HepG2 (cell line): ENCODE data around the gene RBM12. TPM values are rescaled to one million over a fixed set of nuclear protein-coding genes. Genes with fewer than 3 reads are reported as not detected.

Source experiments
- ARNTL ChIP-seq: sonication (generic); formaldehyde crosslinking; IDR thresholded peaks from 2 replicates; pipeline ENCODE4 v1.4.0; 2020; ENCODE audit warnings: mild to moderate bottlenecking, missing genetic modification reagents
- ATM ChIP-seq: fragments of 450-650 bp; IDR thresholded peaks from 2 replicates; pipeline ENCODE4 v1.7.1; 2017; ENCODE audit warnings: mild to moderate bottlenecking, borderline replicate concordance
- EP300 ChIP-seq, 3 experiments: sonication (generic) in 1 of 3; formaldehyde crosslinking in 1 of 3; IDR thresholded peaks; 2 replicates each; pipeline versions ENCODE4 v1.5.1 to v1.6.1; 2011 to 2020; ENCODE audit warnings: low read depth in 2 of 3, low read length in 2 of 3, borderline replicate concordance in 1 of 3, improper control_type of control experiment in 1 of 3, mild to moderate bottlenecking in 1 of 3, missing genetic modification reagents in 1 of 3, moderate library complexity in 1 of 3
- HNF4A ChIP-seq: sonication (generic); formaldehyde crosslinking; IDR thresholded peaks from 2 replicates; pipeline ENCODE4 v1.4.0; 2020; ENCODE audit warnings: missing genetic modification reagents
- HNRNPUL1 ChIP-seq: fragments of 200-400 bp; formaldehyde crosslinking; IDR thresholded peaks from 2 replicates; pipeline ENCODE4 v1.6.1; 2017; ENCODE audit warnings: low read depth, mild to moderate bottlenecking, low read length, moderate library complexity
- KLF9 ChIP-seq: IDR thresholded peaks from 2 replicates; pipeline ENCODE4 v1.6.1; 2016; ENCODE audit warnings: low read depth
- PAX8 ChIP-seq: sonication (generic); formaldehyde crosslinking; IDR thresholded peaks from 2 replicates; pipeline ENCODE4 v1.8.0; 2022; ENCODE audit warnings: mild to moderate bottlenecking, missing genetic modification reagents, borderline replicate concordance
- POLR2A ChIP-seq, 2 experiments: IDR thresholded peaks; 2 replicates each; pipeline ENCODE4 v1.6.1; 2011; ENCODE audit warnings: low read depth in 2 of 2, low read length in 2 of 2, mild to moderate bottlenecking in 1 of 2, moderate library complexity in 1 of 2; ENCODE audit not compliant: insufficient read depth in 1 of 2
- SMC3 ChIP-seq: IDR thresholded peaks from 2 replicates; pipeline ENCODE4 v1.6.1; 2011; ENCODE audit warnings: low read length, improper control_type of control experiment
- SMYD3 ChIP-seq: sonication (generic); formaldehyde crosslinking; IDR thresholded peaks from 2 replicates; pipeline ENCODE4 v1.8.1; 2023; ENCODE audit warnings: mild to moderate bottlenecking, missing genetic modification reagents
- SNRNP70 ChIP-seq: fragments of 200-400 bp; formaldehyde crosslinking; IDR thresholded peaks from 2 replicates; pipeline ENCODE4 v1.6.1; 2017; ENCODE audit warnings: mild to moderate bottlenecking, low read depth, low read length, moderate library complexity
- SP140L ChIP-seq: sonication (generic); formaldehyde crosslinking; IDR thresholded peaks from 2 replicates; pipeline ENCODE4 v1.4.0; 2020; ENCODE audit warnings: missing genetic modification reagents, borderline replicate concordance
- SRY ChIP-seq: sonication (generic); formaldehyde crosslinking; IDR thresholded peaks from 2 replicates; pipeline ENCODE4 v1.8.0; 2022; ENCODE audit warnings: mild to moderate bottlenecking, missing genetic modification reagents
- STAT5B ChIP-seq: sonication (generic); formaldehyde crosslinking; IDR thresholded peaks from 2 replicates; pipeline ENCODE4 v1.4.0; 2020; ENCODE audit warnings: missing genetic modification reagents
- TP53 ChIP-seq: sonication (generic); formaldehyde crosslinking; conservative IDR thresholded peaks from 2 replicates; pipeline ENCODE4 v1.4.0; 2020; ENCODE audit warnings: missing genetic modification reagents
- ZBTB7B ChIP-seq: sonication (generic); formaldehyde crosslinking; IDR thresholded peaks from 2 replicates; pipeline ENCODE4 v1.4.0; 2020; ENCODE audit warnings: missing genetic modification reagents
- ZFP62 ChIP-seq: sonication (generic); formaldehyde crosslinking; IDR thresholded peaks from 2 replicates; pipeline ENCODE4 v1.4.0; 2020; ENCODE audit warnings: missing genetic modification reagents
- ZNF260 ChIP-seq: sonication (generic); formaldehyde crosslinking; IDR thresholded peaks from 2 replicates; pipeline ENCODE4 v1.4.0; 2020; ENCODE audit warnings: missing genetic modification reagents, low read depth, mild to moderate bottlenecking, borderline replicate concordance
- ZNF326 ChIP-seq: sonication (generic); formaldehyde crosslinking; IDR thresholded peaks from 2 replicates; pipeline ENCODE4 v1.4.0; 2020; ENCODE audit warnings: missing genetic modification reagents, borderline replicate concordance
- ZNF329 ChIP-seq: sonication (generic); formaldehyde crosslinking; IDR thresholded peaks from 2 replicates; pipeline ENCODE4 v1.9.0; 2021; ENCODE audit warnings: low read depth, mild to moderate bottlenecking, missing genetic modification reagents
- ZNF530 ChIP-seq: sonication (generic); formaldehyde crosslinking; IDR thresholded peaks from 2 replicates; pipeline ENCODE4 v1.5.0; 2020; ENCODE audit warnings: low read depth, mild to moderate bottlenecking, missing genetic modification reagents
- ZNF546 ChIP-seq: sonication (generic); formaldehyde crosslinking; conservative IDR thresholded peaks from 2 replicates; pipeline ENCODE4 v1.8.1; 2023; ENCODE audit warnings: mild to moderate bottlenecking, missing genetic modification reagents
- ZNF577 ChIP-seq: sonication (generic); formaldehyde crosslinking; IDR thresholded peaks from 2 replicates; pipeline ENCODE4 v1.4.0; 2020; ENCODE audit warnings: mild to moderate bottlenecking, low read depth, missing genetic modification reagents, borderline replicate concordance
- ZNF646 ChIP-seq: sonication (generic); formaldehyde crosslinking; IDR thresholded peaks from 2 replicates; pipeline ENCODE4 v1.9.0; 2021; ENCODE audit warnings: mild to moderate bottlenecking, missing genetic modification reagents
- ZNF691 ChIP-seq: sonication (generic); formaldehyde crosslinking; IDR thresholded peaks from 2 replicates; pipeline ENCODE4 v1.4.0; 2020; ENCODE audit warnings: missing genetic modification reagents, low read depth, mild to moderate bottlenecking, borderline replicate concordance
- ZNF720 ChIP-seq: sonication (generic); formaldehyde crosslinking; IDR thresholded peaks from 2 replicates; pipeline ENCODE4 v1.4.0; 2020; ENCODE audit warnings: missing genetic modification reagents
- ZNF773 ChIP-seq: sonication (generic); formaldehyde crosslinking; IDR thresholded peaks from 2 replicates; pipeline ENCODE4 v1.4.0; 2020; ENCODE audit warnings: missing genetic modification reagents, borderline replicate concordance
- polyA plus RNA-seq, 8 experiments: library from polyadenylated mRNA; depleted of rRNA in 3 of 8; stranded (reverse) in 7 of 8; unstranded in 1 of 8; fragments of >200 nt; fragmentation: Illumina TruSeq in 4 of 8; extraction: Trizol in 4 of 8; gene quantifications; 2 replicates each; pipeline versions ENCODE4 v1.2.1 to v1.2.3, GENCODE V29; 2011 to 2016; ENCODE audit warnings: low read depth in 4 of 8, missing spikeins in 1 of 8, mixed read lengths in 1 of 8; ENCODE audit not compliant: insufficient read depth in 1 of 8
- total RNA-seq, 5 experiments: library from RNA; depleted of rRNA; stranded (reverse); fragments of >200 nt; fragmentation: Illumina TruSeq; extraction: Trizol; gene quantifications; 2 replicates each; pipeline ENCODE4 v1.2.3, GENCODE V29; 2016; ENCODE audit warnings: low read depth in 1 of 5

Gene RBM12
- total and polyA plus RNA-seq, 2 of the 13 experiments (the other 11 are each of a cell fraction or from before 2014, with no cell fraction given), result 97.9 to 104 TPM

DNA sequence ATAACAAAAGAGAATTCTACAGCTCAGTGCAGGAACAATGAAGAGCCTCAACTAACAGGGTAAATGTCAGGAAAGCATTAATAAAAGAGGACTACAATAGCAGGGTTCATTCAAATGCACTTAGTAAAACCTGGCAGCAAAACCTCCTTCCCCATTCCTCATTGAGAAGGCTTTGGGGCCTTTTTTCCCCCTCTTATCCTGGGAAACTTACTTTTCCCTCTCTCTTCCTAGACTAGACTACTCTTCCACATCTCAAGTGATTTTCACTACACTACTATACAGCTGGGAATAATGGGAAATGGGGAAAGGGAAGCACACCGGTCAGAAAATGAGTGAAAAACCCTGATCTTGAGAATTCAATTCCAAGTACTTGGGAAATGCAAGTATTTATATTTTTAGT is 44.6 kb upstream of the RBM12 start (continued):
- TF ChIP-seq ZNF329 (CRISPR knock-in tag) (no peak), ZNF646 (no peak), TP53 (CRISPR knock-in tag) (no peak), POLR2A (IDR thresholded peaks at IDR 0.05; ENCODE audit: insufficient read depth in 1 of 2, low read depth in 2 of 2, low read length in 2 of 2) (peak; percentile 27 to 49; a peak in 2 of 4 replicates), ZNF546 (CRISPR knock-in tag) (no peak), PAX8 (CRISPR knock-in tag) (no peak), ZNF691 (CRISPR knock-in tag) (no peak), ZNF720 (CRISPR knock-in tag) (no peak), ZNF773 (no peak), SNRNP70 (no peak), ARNTL (no peak), ZNF530 (no peak), ATM (no peak), ZBTB7B (CRISPR knock-in tag) (no peak), ZFP62 (CRISPR knock-in tag) (no peak), HNRNPUL1 (no peak), ZNF326 (no peak), SRY (CRISPR knock-in tag) (no peak), KLF9 (no peak), SMYD3 (CRISPR knock-in tag) (0 out of 2 replicates have a peak, but pooled peaks have one; percentile 21), SP140L (CRISPR knock-in tag) (no peak), STAT5B (CRISPR knock-in tag) (no peak), HNF4A (CRISPR knock-in tag) (no peak), ZNF260 (CRISPR knock-in tag) (no peak), ZNF577 (no peak), EP300 (IDR thresholded peaks at IDR 0.05; ENCODE audit: low read depth in 2 of 2, low read length in 2 of 2) (no peak), EP300 (CRISPR knock-in tag; IDR thresholded peaks at IDR 0.05; ENCODE audit: borderline replicate concordance) (no peak), SMC3 (no peak)
